Chondrocyte (in vitro differentiated cells): ENCODE results near the gene RSRC1. TPM values are rescaled to one million over a fixed set of nuclear protein-coding genes. Genes with fewer than 3 reads are reported as not detected.
A peak's percentile ranks its signal among the peaks of the same experiment; 100 is the strongest.

Source experiments
- DNase-seq: peaks from one replicate; pipeline ENCODE4 v3.0.0; 2021; ENCODE audit warnings: mixed read lengths, low spot score
- H3K27ac Mint-ChIP-seq: one replicate; pipeline ENCODE4 v1.8.0; 2021; ENCODE audit warnings: mild to moderate bottlenecking, moderate library complexity, mixed read lengths; ENCODE audit not compliant: unreplicated experiment
- H3K27me3 Mint-ChIP-seq: 2 replicates; pipeline ENCODE4 v1.8.0; 2021; ENCODE audit warnings: low read depth, mixed read lengths
- H3K36me3 Mint-ChIP-seq: 2 replicates; pipeline ENCODE4 v1.8.0; 2021; ENCODE audit warnings: low read depth, mixed read lengths
- H3K4me1 Mint-ChIP-seq: 2 replicates; pipeline ENCODE4 v1.8.0; 2021; ENCODE audit warnings: low read depth, mild to moderate bottlenecking, mixed read lengths
- H3K4me3 Mint-ChIP-seq: one replicate; pipeline ENCODE4 v1.8.0; 2021; ENCODE audit warnings: mild to moderate bottlenecking, moderate library complexity, mixed read lengths; ENCODE audit not compliant: unreplicated experiment
- H3K9me3 Mint-ChIP-seq: 2 replicates; pipeline ENCODE4 v1.8.0; 2021; ENCODE audit warnings: low read depth, mixed read lengths
- total RNA-seq: library from RNA; stranded (reverse); gene quantifications from 3 replicates; pipeline ENCODE4 v1.2.1, GENCODE V29; 2021
- TF ChIP-seq, protein P1 (sequence below): fragments of 200-600 bp; sonication (generic); IDR thresholded peaks from 2 replicates; pipeline ENCODE4 v1.5.0; 2021; ENCODE audit warnings: antibody characterized with exemption, mild to moderate bottlenecking, moderate library complexity

Gene RSRC1
- total RNA-seq, 1 donor from 2014 or later = 23.5 TPM

DNA sequence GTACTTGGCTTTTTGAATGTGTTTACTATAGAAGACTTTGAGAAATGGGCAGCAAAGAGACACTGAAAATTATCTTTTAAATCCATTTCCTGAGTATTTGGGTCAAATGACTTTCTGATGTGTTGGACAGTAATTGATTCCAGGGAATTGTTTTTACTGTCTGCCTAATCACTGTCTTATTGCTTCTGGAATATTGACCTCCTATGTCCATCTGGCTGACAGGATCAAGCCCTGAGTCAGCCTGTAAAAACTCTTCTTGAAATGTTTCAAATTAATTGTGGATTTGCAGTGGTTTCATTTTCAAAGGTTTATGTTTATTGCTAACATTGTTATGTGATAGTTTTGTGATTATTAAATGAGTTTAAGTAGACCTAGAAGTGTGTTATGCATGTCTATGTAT lies 410.5 kb downstream of the RSRC1 start:
- TF ChIP-seq, protein P1, sequence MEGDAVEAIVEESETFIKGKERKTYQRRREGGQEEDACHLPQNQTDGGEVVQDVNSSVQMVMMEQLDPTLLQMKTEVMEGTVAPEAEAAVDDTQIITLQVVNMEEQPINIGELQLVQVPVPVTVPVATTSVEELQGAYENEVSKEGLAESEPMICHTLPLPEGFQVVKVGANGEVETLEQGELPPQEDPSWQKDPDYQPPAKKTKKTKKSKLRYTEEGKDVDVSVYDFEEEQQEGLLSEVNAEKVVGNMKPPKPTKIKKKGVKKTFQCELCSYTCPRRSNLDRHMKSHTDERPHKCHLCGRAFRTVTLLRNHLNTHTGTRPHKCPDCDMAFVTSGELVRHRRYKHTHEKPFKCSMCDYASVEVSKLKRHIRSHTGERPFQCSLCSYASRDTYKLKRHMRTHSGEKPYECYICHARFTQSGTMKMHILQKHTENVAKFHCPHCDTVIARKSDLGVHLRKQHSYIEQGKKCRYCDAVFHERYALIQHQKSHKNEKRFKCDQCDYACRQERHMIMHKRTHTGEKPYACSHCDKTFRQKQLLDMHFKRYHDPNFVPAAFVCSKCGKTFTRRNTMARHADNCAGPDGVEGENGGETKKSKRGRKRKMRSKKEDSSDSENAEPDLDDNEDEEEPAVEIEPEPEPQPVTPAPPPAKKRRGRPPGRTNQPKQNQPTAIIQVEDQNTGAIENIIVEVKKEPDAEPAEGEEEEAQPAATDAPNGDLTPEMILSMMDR = no peak
- H3K4me3 Mint-ChIP-seq = no peak overlapping the region
- peaks cover 2% of the 10 kb centered on the region for H3K36me3 Mint-ChIP-seq
- H3K27ac Mint-ChIP-seq = no peak overlapping the region
- no peaks in the 10 kb centered on the region for H3K27me3 Mint-ChIP-seq
- H3K4me1 Mint-ChIP-seq = peaks cover 7% of the 10 kb centered on the region
- DNase-seq = no peak
- H3K9me3 Mint-ChIP-seq = peaks cover 6% of the 10 kb centered on the region

DNA sequence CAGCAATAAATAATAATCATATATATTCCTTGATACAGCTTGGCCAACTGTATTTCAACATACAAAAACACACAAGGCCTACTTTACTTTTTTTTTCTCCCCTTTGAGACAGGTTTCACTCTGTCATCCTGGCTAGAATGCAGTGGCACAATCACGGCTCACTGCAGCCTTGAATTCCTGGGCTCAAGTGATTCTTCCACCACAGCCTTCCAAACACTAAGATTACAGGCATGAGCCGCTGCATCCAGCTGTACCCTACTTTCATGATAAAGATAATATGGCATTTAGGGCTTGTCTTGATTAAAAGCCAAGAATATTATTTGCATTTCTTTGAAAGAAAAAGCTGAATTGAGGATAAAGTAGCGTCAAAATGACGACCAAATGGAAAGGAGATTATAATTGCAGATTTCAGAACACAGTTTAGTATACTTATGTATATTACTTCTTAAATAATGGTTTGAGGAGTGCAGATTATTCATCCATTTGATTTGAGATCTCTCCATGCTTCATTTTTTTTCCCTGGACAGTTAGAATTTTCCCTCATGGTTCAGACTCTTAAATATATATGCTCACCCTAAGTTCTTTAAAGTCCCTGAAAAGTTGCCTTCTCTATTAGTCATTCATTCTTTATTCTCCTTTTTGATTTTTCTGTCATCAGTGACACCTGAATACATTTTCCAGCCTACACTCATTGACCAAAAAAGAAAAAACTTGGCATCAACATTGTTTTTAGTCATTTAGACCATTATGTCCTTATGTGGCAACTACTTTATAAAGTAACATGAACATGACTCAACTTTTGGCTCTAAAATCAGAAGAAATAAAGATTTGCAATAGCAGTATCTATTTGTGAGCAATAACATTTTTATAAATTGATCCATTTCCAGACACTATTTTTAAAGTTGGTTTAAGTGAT lies 412.6 kb downstream of the RSRC1 start:
- Mint-ChIP-seq H3K9me3 (no peaks in the 10 kb centered on the region), H3K36me3 (no peaks in the 10 kb centered on the region), H3K4me1 (peaks cover 7% of the 10 kb centered on the region), H3K4me3 (no peak overlapping the region), H3K27ac (no peak overlapping the region), H3K27me3 (no peaks in the 10 kb centered on the region)
- DNase-seq = no peak
- TF ChIP-seq, protein P1 = no peak

DNA sequence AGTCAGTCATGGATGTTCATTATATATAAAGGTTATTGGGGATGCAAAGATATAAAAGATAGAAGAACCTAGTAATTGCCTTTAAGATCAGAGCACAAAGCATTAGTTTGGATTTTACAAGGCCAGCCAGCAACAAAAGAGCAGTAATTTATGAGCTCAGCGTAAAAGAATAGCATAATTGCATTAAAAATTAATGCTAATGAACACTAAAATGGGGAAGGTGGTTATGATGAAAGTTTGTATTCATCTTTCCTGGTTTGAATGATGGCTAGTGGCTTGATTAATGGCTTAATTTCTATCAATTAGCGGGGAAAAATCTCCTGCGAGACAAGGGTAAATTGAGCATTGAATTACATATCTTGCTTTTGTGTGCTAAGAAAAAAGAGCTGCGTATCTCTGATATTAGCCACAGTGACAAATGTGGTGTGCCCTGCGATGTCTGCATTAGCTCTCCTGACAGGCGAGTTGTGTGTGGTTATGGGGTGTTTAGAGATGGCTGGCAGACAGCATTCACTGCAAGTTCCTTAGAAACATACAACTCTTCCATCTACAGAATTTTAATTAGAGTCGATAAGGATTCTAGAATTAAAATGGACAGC lies 418.3 kb downstream of the RSRC1 start:
- TF ChIP-seq, protein P1 = no peak
- no peak overlapping the region for H3K4me3 Mint-ChIP-seq
- no peaks in the 10 kb centered on the region for H3K4me1 Mint-ChIP-seq
- no peaks in the 10 kb centered on the region for H3K9me3 Mint-ChIP-seq
- no peak for DNase-seq
- no peaks in the 10 kb centered on the region for H3K27me3 Mint-ChIP-seq
- H3K36me3 Mint-ChIP-seq = no peaks in the 10 kb centered on the region
- H3K27ac Mint-ChIP-seq = no peak overlapping the region

DNA sequence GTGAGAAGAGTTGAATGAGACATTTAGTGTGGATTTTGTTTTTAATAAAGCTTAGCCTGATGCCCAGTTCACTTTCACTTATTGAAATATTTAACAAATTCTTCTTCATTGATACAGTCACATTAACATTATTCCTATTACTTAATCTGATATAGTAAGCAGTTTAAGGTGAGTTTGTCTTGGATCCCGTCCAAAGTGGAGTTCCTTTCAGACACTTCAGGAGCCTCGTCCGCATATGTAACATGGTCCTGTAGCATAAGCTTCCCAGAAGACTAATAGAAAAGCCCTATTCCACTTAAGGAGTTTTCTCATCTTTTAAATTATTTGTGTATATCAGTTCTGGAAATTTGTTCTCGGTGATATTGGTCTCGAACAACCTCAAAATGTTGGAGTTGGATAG lies 421.4 kb downstream of the RSRC1 start:
- Mint-ChIP-seq H3K36me3 (no peaks in the 10 kb centered on the region), H3K27ac (peak overlapping the region; percentile 3), H3K27me3 (no peaks in the 10 kb centered on the region), H3K4me3 (no peak overlapping the region), H3K4me1 (no peaks in the 10 kb centered on the region), H3K9me3 (no peaks in the 10 kb centered on the region)
- TF ChIP-seq, protein P1 = no peak
- DNase-seq = no peak

DNA sequence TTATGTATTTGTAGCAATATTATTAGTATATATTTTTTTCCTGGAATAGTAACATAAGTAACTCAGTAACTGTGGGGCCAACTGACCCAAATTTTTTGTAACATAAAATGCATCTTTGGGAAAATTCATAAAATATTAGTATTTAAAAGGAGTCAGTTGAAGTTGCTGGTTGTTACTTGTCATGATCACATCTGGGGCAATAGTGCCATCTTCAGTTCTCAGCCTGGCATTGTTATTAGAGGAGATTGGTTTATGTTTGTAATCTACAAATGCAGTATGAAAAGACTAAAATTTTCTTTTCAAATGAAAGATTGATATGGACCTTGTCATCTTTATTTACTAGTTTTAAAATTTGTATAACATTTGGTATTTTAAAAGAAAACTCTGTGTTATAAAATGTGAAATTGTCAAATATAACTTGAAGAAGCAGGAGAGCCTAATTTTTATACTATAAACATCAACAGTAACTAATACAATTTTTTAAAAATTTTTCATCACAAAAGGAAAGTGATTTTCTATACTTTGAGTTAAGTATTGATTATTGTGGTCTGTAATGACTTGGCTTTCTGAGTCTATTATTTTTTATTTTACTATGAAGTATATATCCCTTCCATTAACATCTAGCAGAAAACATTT lies 422.3 kb downstream of the RSRC1 start:
- H3K36me3 Mint-ChIP-seq = no peaks in the 10 kb centered on the region
- DNase-seq = no peak
- H3K27ac Mint-ChIP-seq = no peak overlapping the region
- H3K4me3 Mint-ChIP-seq = no peak overlapping the region
- no peaks in the 10 kb centered on the region for H3K4me1 Mint-ChIP-seq
- H3K27me3 Mint-ChIP-seq = no peaks in the 10 kb centered on the region
- TF ChIP-seq, protein P1 = peak; percentile 87
- H3K9me3 Mint-ChIP-seq = no peaks in the 10 kb centered on the region
